ENCODE results near the gene PNP. TPM values are rescaled to one million over a fixed set of nuclear protein-coding genes. Genes with fewer than 3 reads are reported as not detected.
A peak's percentile ranks its signal among the peaks of the same experiment; 100 is the strongest.

The PNP gene
- total RNA-seq, 3 donors from 2014 or later = 38.8 to 74.8 (median 72.8) TPM

GRCh38 chr14:20489093-20489994 lies 20.1 kb downstream of the PNP start:
- Histone ChIP-seq H3K36me3 (ENCODE audit: low read depth) (no peaks in the 10 kb centered on the region), H3K9me3 (no peaks in the 10 kb centered on the region), H3K4me1 (ENCODE audit: low read depth) (no peaks in the 10 kb centered on the region), H3K4me3 (no peak overlapping the region)
- intact Hi-C loops (cut with DNase I, micrococcal nuclease) = no loop called here
- ATAC-seq = peak; percentile 60
- DNase-seq = no peak
- no peak for TF ChIP-seq CTCF (IDR thresholded peaks at IDR 0.05)

- DNase-seq = no peak
- no peak for TF ChIP-seq CTCF (IDR thresholded peaks at IDR 0.05)
- H3K4me3 ChIP-seq = no peak overlapping the region
- no peak for ATAC-seq
- intact Hi-C loops (cut with DNase I, micrococcal nuclease) = no loop called here
- no peaks in the 10 kb centered on the region for H3K36me3 ChIP-seq (ENCODE audit: low read depth)
- H3K4me1 ChIP-seq (ENCODE audit: low read depth) = no peaks in the 10 kb centered on the region
- H3K9me3 ChIP-seq = no peaks in the 10 kb centered on the region
Observed at GRCh38 chr14:20490563-20490962, 21.4 kb downstream of the PNP start.

- no peak overlapping the region for H3K4me3 ChIP-seq
- no peaks in the 10 kb centered on the region for H3K9me3 ChIP-seq
- intact Hi-C loops (cut with DNase I, micrococcal nuclease) = no loop called here
- H3K4me1 ChIP-seq (ENCODE audit: low read depth) = no peaks in the 10 kb centered on the region
- ATAC-seq (no peak), DNase-seq (no peak)
- TF ChIP-seq CTCF (IDR thresholded peaks at IDR 0.05) = no peak
- no peaks in the 10 kb centered on the region for H3K36me3 ChIP-seq (ENCODE audit: low read depth)
Observed at GRCh38 chr14:20492486-20492885, 23.3 kb downstream of the PNP start.

- peak in 1 of 3 donors; percentile 16 for DNase-seq
Observed at GRCh38 chr14:20493634-20494033, 24.4 kb downstream of the PNP start.

GRCh38 chr14:20494935-20495766 lies 25.9 kb downstream of the PNP start:
- Histone ChIP-seq H3K9me3 (no peaks in the 10 kb centered on the region), H3K4me1 (ENCODE audit: low read depth) (no peaks in the 10 kb centered on the region), H3K4me3 (no peak overlapping the region), H3K36me3 (ENCODE audit: low read depth) (no peaks in the 10 kb centered on the region)
- no peak for DNase-seq
- no peak for TF ChIP-seq CTCF (IDR thresholded peaks at IDR 0.05)
- intact Hi-C loops (cut with DNase I, micrococcal nuclease) = no loop called here
- peak; percentile 30 for ATAC-seq

More at GRCh38 chr14:20493634-20494033, 24.4 kb downstream of the PNP start:
- ATAC-seq = peak; percentile 65
- no peak overlapping the region for H3K4me3 ChIP-seq
- intact Hi-C loops (cut with DNase I, micrococcal nuclease) = no loop called here
- no peak for TF ChIP-seq CTCF (IDR thresholded peaks at IDR 0.05)
- no peaks in the 10 kb centered on the region for H3K36me3 ChIP-seq (ENCODE audit: low read depth)
- H3K9me3 ChIP-seq = no peaks in the 10 kb centered on the region
- no peaks in the 10 kb centered on the region for H3K4me1 ChIP-seq (ENCODE audit: low read depth)
